ENCODE results near the gene NCOA4.
"Not testable (repeated sequence)": the region's sequence is repeated elsewhere in the genome, so short reads cannot be mapped to it uniquely, and the experiment has no call there.

The NCOA4 gene

DNA sequence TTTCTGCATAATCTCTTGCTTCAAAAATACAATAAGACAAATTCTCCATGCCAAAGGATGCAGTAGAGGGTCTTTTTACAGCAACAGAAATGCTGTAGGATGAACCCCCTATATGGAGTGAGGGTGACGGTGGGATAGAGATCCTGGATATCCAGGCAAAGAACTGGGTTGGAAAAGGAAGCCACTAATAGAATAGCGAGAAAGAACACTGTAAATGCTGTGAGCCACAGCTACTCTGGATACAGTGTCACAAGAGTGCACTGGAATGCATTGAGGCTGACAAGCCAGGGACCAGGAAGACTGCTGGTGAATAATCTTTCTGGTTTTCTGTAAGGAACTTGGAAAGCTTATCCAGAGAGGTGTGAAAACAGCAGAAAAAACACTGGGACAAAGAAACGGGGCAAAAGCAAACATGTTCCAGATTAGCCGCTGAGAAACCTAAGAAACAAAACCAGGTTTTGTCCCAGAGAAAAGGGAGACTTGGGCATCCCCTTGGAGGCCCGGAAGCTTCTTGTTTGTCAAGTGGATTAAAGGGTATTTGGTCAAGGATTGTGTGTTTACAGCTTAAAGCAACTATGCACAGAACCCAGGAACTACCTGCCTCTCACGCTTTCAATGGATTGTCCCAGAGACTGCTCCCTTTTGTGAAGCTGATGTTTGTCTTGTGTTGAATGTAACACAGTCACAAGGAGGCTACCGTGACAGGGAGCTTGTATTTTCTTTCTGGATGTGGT lies 21.8 kb upstream of the NCOA4 start:
- DNase-seq (ENCODE audit: low read depth): no peak

DNA sequence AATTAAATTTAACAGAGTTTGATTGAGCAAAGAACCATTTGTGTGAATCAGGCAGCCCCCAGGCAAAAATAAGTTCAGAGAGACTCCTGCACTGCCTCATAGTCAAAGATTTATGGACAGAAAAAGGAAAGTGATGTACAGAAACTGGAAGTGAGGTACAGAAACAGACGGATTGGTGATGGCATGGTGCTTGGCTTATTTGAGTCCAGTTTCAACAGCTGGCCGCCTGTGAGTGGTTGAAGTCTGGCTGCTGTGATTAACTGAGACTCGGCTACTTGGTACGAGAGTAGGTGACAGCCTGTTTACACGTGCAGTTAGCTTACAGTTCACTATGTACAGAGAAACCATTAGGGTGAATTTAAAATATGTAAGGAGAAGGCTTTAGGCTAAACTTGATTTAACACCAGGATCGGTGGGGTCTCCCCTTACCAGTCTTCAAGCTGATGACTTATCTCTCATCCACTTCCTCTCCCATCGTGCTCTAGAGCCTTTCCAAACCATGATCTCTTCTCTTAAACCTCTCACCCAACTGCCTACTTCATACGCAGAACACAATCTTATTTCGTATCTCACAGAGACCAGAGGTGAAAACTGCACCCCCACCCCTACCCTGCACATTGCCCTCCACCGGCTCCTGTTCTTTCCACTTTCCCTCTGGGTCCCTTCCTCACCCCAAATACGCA lies 20.7 kb upstream of the NCOA4 start:
- DNase-seq (ENCODE audit: low read depth): no peak

DNA sequence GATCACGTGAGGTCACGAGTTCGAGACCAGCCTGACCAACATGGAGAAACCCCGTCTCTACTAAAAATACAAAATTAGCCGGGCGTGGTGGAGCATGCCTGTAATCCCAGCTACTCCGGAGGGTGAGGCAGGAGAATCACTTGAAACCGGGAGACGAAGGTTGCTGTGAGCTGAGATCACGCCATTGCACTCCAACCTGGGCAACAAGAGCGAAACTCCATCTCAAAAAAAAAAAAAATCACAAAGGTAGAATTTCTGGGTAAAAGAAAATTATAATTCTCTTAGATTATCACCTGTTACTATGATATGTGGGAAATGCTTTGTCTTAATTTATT lies 19.0 kb upstream of the NCOA4 start:
- not testable (repeated sequence) for DNase-seq (ENCODE audit: low read depth)

DNA sequence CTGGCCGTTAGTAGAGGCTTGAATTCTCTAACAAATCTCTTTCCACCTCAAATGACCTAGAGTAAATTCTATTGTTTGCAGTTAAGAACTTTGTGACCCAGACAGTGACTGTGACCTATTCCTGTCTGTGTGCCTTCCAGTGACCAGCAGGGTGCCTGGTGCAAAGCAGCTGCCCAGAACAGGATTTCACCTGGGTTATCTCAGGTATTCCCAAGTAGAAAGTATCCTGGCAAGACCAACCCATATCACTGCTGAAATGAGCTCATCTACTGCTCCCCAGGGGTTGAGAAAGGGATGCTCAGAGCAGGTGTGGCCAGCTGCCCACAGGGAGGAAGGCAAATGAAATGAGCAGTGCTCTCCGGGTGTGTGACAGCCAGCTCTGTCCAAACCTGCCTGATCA lies 17.7 kb upstream of the NCOA4 start:
- no peak for DNase-seq (ENCODE audit: low read depth)

DNA sequence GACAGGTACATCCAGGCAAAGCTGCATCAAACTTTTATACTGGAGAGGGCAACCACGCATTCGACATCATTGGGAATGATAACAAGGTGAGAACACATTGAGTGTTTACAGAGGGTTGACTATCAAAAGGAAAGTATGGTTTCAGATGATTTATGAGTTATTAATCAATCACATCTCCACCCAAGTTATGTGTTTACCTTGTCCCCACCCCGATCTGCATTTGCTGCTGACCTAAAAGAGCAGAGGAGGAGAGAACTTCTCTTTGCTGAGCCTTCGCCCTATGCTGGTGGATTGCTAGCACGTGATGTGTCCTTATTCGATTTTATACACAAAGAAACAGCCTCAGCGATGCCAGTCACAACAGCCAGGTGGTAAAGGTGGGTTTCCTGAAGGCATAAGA lies 15.8 kb upstream of the NCOA4 start, which contains the start of gene MSMB:
TSS of gene MSMB (minus strand) at position 9 of the 400 bp plus-strand sequence. CDS start 32 bp downstream, outside the sequence.
- no peak for DNase-seq (ENCODE audit: low read depth)

DNA sequence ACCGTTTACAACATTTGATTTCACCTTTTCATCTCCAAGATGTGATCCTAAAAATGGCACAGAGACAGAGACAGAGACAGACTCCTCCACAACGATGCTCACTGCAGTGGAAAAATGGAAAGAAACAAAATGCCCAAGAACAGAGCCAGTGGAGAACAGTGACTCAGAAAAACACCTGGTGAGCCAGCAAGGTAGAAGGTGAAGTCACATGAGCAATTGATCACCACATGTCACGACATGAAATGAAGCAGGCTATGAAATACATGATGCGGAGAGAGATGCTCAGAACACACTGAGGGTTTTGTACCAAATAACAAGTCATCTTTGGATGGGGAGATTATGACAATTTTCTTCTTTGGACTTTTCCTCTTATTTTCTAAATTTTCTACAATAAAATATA lies 12.1 kb upstream of the NCOA4 start:
- DNase-seq (ENCODE audit: low read depth): no peak

DNA sequence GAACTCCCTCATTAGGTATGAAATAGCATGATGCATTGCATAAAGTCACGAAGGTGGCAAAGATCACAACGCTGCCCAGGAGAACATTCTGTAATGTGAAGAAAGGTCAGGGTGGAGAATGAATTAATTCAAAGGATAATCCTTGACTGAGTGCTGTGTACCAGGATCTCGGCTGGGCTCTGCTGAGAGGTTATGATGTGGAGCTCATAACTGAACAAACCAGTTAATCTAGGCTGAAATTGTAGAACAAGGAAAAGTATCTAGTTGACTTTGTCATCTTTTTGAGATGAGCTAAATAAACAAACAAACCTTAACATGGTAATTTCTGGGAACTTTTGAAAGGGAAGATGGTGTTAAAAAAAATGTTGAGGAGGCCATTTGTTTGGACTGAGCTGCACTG lies 9.6 kb upstream of the NCOA4 start:
- no peak for DNase-seq (ENCODE audit: low read depth)

DNA sequence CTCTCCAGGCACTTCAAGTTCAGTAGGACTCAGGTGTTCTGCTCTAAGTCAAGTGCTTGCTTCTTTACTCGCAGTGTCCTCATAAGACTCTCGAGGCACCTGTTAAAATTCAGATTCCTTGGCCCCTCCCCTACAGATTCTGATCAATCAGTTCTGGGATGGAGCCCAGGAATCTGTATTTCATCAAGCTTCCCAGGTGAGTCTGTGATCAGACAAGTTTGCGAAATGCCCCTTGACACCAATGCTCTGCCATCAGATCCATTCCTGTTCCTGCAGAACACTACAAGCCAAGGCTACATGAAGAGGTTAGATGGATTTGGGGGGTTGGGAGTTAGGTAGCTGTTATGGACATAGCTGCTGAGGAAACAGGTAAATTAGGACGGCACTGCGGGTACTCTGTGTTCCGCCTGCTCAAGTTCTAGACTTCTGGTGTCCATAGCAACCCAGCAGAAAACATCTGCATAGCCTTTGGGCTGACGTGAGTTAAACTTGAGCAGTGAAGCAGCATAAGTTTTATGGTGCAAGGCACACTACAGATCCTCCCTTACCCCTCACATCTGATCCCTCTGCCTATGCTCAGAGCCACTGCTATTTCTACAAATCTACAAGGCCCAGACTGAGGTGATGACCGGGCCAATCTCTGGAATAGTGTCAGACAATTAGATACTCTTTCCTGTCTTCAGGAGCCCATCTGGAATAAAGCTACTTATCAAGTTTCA lies 6.8 kb upstream of the NCOA4 start:
- no peak for DNase-seq (ENCODE audit: low read depth)

DNA sequence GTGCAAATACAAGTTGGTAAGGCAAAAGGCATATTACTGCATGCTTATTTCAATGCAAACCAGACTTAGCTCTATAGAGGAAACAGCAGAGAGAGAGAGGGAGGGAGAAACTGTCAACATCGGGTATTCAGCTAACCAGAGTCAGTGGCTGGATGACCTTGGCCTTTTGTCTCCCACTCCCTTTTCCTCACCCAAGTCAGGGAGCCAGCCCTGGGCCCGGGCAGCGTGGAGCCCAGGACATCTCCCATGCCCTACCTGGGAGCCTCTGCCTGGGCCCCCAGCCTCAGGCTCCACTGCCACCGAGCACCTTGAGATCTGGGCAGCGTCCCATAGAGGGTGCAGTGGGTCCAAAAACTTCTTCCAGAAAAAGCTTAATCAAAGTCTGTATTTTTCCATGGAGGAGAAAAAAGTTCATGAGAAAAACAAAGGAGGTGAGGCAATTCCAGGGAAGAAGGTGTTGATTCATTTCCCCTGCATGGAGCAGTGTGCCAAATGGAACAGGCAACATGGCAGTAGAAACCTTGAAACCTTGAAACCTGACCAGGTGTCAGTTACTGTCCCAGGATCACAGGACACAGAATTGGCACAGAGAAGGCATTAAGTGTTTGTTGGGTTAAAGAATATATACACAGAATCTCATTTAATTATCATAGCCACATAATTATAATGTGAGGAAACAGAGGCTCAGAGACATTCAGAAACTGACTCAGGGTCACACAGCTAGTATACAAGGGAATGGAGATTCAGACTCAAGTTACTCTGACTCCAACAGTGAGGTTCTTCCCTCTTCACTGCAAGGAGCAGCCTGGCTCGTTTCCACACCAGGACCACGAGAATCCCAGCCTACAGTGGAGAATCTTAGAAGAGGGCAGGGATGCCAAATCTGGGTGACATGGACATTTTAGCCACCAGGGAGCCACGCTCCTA lies 5.8 kb upstream of the NCOA4 start:
- DNase-seq (ENCODE audit: low read depth): no peak

DNA sequence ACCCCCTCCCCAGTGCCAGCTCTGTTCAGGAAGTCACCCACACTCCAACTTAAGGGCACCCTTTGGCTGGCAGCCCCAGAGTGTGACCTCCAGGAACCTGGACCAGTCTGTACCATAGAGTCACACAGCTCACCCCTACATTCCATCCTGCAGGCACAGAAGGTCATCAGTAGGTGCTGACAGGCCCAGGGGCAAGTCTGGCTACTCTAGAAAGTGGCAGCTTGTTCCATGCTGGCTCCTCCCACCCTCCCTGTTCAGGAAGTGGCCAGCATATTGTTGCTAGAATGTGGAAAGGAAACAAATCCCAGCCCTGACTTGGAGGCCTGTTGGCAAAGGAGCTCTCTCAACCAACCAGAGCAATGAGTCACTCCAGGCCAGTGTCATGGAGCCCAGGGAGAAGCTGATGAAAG lies 3.2 kb upstream of the NCOA4 start:
- DNase-seq (ENCODE audit: low read depth): no peak

DNA sequence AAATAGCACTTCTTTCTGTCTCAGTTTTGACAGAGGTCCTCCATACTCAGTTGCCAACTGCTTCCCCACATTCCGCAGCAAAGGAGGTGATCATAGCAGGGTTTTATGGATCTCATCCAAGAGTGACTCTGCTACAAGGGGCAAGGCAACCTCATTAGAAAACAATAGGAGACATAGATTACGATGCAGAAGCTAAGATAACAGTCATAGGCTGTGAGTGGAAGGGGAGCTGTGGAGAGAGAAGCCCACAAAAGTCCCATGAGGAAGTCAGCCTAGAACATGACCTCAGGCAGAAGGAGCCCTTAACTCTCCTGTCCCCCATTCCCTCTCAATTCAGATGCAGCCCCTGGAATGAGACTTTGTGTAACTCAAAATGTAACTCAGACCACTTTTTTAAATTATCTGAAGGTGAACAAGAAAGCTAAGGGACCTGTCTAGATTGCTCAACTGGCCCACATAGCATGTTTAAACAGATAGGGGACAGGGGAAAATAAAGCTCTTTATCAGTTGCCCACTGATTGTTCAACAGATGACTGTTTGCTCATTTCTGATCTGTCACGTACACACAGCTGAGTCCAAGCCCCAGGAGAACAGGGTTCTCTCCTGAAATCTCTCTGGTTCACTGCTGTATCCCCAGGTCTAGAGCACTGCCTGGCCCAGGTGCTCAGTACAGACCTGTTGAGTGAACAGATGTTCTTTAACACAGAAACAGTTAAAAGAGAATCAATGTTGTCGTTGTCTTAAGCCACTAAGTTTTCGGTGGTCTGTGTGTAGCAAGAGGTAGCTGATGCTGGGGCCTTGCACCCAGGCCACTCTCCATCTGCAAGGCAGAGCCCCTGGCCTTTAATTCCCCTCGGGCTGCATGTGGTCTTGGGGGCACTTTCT lies 1.5 kb upstream of the NCOA4 start:
- no peak for DNase-seq (ENCODE audit: low read depth)

DNA sequence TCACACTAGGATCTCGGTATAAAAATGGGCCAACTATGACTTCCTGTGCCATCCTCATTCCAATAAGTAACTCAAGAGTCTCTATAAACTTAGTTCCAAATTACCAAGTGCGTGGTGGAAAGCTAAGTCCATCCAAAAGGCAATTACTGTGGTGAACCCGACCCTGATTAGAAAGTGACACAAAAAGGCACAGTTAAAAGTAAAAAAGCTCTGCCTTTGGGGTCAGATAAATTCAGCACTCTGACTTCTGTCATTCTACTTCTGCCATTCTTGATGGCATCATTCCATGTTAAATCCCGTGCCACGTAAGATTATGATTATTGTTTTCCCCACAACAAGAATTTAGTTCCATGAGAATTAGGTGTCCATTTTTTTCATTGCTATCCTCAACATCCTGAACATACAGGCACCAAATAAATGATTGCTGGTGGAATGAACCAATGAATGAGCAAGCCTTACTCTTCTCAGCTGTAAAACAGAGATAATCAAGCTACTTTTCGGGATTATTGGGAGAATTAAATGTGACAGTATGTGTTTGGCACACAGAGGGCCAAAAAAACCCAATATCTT lies 877 bp downstream of the NCOA4 start:
- no peak for DNase-seq (ENCODE audit: low read depth)

DNA sequence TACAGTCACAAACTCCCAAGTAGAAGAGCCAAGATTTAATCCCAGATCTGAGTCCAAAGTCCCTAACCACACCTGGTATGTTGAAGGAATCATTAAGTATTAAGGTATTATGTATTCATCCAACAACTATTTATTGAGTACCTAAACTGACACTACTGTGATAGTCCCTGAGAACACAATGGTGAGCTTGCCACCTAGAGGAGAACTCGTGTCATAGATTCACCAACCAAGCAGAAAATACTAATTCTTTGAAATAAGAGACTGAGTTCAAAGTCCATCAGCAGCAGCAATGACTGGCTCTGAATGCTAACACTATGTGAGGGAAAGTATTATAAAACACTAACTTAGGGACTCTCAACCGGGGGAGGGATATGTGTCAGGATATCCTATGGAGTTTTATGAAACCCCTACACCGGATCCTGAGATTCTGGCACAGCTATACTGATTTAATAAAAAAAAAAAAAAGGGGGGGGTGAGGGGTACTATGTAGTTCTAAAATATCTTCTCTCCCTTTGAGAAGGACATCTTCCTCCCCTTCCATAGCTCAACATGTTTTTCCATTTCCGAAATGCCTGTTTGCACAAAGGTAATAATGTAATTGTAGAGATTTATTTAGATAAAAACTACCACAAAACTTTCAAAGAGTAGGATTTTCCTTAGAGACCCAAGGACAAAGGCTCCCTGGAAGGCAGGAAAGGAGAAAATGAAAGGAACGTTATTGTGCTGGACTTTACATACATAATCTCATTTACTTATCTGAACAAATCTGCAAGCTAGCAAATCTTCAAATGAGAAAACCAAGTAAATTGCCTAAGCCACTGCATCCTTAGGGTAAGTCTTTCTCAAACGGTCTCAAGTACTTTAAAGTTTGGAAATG lies 1.6 kb downstream of the NCOA4 start:
- no peak for DNase-seq (ENCODE audit: low read depth)

DNA sequence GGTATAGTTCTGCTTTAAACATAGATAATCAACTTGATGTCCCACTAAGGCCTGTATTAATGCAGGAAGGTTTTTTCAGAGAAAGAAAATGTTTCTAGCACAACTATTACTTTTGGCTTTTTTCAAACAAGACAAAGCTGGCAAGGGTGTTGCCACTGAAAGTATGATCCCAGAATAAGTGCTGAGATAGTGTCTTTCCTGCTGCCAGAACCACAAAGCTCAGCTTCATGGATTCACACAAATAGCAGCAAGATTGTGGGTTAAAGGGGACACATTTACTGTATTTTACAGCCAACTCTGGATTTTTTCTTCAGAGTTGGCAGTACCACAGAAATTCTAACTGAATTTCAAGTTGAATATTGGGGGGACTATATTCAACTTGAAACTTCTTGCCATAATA lies 4.3 kb downstream of the NCOA4 start:
- DNase-seq (ENCODE audit: low read depth): no peak

DNA sequence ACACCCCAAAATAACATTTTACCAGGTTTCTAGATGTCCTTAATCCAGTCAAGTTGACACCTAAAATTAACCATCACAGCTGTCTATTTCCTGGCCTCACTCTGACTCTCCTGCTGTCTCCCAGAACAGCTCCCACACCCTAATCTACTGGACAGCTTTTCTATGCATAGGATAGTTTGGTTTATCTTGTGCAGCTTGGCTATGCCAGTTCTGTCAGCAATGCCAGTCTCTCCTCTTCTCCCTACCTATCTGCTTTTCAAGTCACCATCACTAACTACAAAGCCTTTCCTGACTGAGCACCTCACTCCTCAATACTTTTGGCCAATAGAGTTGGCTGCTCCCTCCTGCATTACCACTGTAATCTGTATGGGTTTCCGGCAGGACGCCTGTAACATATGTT lies 5.0 kb downstream of the NCOA4 start:
- no peak for DNase-seq (ENCODE audit: low read depth)

DNA sequence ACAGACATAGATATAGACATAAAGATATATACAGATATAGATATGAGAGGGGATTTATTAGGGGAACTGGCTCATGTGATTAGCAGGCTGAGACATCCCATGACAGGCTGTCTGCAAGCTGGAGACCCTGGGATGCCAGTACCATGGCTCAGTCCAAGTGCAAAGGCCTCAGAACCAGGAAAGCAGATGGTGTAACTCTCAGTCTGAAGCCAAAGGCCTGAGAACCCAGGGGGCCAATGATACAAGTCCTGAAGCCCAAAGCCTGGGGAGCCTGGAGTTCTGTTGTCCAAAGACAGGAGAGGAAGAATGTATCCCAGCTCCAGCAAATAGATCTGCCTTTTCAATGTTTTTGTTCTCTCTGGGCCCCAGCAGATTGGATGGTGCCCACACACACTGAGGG lies 5.5 kb downstream of the NCOA4 start:
- DNase-seq (ENCODE audit: low read depth): no peak

DNA sequence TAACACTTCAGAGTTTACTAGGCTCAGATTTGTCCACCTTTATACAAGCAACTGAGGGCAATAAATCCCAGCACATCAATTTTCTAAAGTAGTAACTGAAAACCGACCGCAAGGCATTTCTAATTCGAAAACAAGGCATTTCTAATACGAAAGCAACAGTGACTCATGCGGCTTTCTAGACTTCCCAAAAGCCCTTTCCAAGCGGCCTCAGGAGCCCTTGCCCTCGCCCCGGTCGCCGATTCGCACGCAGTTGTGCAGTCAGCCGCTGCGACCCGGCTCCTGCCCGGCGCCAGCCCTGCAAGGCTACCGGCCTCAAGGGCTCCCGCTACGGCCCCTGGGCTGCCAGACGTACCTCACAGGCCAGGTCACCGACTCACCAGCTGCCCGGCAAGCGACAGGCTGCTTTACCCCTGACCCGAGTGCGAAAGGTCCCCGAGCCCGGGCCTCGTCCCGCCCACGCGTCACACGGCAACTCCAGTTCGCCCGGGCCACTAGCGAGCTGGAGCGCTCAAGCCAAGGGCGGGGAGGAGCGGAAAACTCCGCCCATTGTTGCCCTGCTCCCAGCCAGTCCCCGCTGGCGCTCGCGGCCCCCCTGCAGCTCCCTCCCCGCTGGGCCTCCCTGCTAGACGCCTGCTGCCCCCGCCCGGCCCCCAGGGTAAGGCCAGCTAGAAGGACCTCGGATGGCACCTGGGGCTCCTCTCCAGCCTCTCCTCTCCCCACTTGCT lies 7.3 kb downstream of the NCOA4 start:
- peak; percentile 64 for DNase-seq (ENCODE audit: low read depth)

DNA sequence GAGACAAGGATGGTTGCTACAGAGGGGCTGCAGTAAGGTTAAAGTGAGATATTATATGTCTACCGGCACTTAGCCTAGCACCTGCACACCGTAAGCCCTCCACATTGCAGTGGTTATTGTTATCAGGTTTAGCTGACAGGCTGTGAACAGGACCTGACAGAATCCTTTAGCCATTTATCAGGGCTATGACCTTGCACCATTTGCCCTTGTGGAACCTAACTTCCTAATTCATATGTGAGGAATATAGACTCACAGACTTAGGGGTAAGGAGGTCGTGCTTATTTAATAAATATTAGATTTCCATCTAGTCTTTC lies 10.1 kb downstream of the NCOA4 start:
- no peak for DNase-seq (ENCODE audit: low read depth)

Data from activated T-cell treated with anti-CD3 and anti-CD28 coated beads for 1 hour (primary cell).